KG1 (cell line): ENCODE measurements around the gene PAPOLB.

Experiments
- DNase-seq: peaks from one replicate; lab custom pipeline; 2025; lab: John Stamatoyannopoulos, UW

PAPOLB gene

DNA sequence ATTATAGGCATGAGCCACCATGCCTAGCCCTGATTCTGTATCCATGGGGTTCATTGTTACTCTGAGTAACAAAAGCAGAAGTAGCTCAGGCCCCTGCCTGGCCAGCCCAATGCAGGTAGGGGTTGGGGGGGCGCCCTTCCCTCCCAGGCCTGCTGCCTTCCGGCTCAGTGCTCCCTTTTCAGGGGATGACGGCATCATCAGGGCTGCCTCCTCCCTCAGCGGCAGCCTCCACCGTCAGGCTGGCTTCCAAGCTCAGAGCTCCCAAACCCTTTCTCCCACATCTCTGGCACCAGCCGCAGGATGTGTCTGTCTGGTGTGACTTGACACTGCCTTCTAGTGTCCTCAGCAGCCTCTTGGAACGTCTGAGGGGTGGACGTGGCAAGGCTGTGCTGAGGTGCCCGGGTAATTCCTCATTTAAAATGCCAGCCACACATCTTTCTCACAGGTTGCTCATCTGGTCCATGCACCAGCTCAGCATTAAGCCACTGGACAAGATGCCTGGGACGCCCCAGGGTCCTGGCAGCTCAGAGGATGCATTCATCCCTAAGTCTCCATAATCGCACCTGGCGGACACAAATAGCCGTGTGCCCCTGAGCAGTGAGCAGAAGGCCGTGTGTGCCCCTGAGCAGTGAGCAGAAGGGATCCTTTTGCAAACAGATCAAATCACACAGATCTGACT is 38.2 kb downstream of the PAPOLB start:
- no peak for DNase-seq

DNA sequence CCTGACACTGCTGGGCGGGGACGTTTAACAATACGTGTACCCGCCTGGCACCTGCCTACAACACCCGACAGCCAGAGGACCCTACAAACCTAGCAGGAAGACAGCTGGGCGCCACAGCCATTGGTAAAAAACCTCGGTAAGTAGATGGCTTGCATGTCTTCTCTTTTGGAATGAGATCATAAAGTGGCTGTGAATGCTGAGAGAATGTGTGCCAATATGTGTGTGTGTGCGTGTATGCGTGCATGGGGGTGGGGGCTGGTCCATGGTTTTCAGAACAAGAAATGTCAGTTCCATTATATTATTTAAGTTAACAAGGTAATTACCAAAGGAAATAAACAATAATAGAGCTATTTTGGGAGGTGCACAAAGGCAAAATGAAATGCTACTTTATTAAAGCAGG is 39.2 kb downstream of the PAPOLB start:
- no peak for DNase-seq

DNA sequence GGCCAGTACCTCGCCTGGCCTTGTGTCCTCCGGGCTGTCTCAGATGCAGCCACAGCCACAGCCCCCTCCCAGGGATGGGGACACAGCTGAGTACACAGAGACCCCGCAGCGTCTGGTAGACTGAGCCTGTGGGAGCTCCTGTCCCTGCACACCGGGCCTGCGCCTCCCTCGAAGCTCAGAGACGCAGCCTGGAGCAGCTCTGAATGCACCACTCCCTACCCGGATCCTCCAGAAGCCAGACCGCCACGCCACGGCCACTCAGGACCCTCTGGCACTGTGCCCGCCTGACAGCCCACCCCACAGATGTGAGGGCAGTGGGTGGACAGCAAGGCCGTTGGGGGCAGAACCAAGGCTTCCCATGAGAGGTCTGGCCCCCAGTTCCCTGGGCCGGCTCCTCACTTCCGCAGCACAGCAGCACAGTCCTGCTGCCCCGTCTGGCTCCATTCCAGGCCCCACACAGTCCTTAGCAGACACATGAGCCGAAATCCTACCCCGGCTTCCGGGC is 40.8 kb downstream of the PAPOLB start:
- DNase-seq, result no peak

DNA sequence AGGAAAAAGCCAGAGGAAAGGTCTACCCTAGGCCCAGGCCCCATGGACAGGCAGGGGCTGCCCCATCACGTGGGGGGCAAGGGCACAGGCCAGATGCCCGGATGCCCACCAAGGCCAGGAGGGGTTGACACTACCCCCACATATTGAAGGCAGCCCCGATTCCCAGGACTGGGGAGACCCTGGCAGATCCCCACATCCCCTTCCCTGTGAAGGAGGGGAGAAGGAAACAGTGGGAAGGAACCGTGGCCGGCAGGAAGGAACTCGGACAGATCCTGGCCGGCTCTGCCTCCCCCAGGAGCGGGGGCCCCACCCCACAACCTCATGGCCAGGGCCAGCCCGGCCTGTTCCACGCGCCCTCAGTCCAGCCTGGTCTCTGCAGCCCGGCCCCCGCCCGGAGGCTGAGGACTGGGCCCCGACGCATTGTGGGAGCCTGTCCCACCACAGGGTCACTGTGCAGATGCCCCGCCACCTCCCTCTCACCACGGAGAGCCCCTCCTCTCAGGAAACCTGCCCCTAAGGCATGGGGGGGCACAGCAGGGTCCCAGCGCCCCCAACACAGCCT is 41.3 kb downstream of the PAPOLB start:
- no peak for DNase-seq

DNA sequence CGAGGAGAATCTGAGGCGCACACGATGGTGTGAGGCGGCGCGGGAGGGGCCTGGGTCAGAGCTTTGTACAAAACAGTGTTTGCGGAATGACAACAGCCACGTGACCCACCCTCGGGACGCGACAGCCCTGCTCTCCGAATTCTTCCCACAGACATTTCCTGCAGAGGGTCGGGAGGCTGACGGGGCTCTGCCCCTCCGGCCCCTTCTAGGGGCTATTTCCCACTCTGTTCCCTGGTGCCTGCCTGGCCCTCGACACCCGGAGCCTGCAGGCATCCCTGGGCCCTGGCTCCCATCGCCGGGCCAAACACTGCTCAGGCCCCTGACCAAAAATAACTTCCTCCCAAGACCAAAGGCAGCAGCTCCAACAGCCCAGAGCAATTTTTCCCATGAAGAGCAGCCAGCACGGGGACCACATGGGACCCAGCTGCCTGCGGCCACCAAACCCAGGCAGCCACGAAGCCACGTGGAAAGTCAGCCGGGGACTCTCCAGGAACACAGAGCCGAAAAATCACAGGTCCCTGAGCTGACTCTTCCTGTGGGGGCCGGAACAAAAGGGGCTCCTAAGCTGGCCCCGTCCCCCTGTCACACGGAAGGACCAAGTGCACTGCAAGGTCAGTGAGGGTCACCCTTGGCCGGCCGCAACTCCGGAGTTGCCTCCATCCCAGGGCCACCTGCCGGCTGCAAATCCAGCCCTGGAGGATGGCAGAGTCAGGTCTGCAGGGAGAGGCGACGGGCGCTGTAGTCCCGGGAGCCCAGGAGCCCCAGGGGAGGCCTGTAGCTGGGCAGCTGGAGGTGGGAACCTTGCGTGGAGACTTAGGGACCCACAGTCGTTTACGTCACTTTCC is 42.0 kb downstream of the PAPOLB start:
- DNase-seq, result no peak

DNA sequence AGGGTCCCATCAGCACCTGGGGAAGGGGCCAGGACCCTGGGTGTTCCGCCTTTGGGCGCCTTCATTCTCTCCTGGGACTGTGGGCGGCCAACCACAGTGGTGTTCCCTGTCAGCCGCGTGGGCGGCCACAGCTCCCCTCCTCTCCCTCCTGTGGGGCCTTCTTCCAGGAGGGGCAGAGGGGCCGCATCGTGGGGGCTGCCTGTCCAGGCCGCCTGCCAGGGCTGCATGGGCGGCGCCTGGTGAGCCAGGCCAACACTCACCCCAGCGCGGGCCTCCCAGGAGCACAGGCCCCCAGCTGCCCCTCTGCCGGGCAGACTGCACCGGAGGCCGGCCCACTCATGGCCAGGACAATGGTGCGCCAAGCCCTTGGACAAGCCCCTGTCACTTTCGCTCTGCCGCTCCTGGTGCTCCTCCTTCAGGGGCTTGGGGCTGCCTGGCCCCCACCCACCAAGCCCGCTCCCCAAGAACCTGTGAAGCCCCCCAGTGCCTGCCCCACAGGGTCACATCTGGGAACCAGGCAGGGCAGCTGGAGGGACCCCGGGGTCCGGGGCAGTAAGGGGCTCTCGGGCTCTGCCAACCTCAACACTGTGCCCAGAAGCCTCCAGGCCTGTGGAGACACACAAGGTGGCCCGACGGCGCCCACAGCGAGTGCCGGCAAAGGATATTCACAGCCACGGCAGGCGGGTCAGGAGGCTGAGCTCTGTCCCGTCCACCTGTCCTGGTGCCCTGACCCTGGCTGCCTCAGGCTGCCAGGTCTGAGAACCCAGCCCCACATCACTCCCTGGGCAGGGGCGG is 43.6 kb downstream of the PAPOLB start:
- no peak for DNase-seq

DNA sequence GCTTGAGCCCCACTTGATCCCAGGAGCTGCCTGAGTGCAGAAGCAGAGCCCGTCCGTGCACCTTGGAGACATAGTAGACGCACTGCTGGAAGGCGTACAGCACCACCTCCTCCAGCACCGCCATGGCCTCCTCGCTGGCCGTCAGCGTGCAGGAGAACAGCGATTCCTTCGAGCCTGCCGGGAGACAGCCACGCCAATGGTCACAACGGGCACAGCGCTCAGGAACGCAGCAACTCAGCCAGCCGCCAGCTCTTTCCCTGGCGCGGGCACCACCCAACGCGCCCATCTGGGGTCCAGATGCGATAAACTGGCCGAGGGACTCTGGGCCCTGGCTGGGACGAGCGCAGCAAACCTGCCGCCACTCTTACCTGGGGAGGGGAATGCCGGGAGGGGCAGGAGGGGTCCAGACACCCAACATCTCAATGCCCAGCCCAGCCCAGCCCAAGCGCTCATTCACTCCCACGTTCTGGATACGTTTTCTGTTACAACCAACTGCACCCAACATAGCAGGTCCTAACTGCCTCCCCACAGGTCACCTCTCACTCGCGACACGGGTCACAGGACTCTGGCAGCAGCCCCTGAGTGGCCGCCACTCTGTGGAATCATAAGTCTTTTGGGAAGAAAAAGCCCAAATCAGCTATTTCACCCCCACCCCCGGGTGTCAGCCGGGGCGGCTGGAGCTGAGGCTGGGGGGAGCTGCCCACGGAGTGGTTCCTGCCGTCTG is 44.5 kb downstream of the PAPOLB start:
- DNase-seq, result no peak

DNA sequence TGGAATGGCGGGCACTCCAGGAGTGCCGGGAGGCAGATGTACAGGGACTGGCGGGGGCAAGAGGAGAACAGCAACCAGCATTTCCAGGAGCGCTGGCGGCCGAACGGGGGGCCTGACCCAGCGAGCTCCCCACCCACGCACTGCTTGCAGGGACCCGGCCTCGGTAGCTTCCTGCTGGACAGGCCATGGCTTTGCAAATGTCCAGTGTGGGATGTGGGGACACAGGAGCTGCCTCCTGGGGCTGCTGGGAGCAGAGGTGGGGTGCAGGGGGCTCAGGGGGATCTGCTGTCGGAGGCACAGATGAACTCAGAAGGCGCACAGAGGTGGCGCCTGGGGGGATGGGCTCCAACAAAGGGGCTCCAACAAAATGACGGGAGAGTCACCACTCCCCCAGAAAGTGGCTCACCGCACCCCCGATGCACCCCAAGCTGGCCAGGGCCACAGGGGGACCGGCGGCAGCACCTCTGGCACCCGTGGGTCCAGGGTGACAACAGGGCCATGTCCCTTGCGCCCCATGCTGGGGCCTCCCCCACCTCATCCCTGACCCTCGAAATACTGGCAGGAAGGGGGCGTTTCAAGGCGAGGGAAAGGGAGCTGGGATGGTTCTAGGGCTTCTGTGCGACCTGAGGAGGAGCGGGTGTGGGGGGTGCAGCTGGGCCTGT is 45.3 kb downstream of the PAPOLB start:
- no peak for DNase-seq

DNA sequence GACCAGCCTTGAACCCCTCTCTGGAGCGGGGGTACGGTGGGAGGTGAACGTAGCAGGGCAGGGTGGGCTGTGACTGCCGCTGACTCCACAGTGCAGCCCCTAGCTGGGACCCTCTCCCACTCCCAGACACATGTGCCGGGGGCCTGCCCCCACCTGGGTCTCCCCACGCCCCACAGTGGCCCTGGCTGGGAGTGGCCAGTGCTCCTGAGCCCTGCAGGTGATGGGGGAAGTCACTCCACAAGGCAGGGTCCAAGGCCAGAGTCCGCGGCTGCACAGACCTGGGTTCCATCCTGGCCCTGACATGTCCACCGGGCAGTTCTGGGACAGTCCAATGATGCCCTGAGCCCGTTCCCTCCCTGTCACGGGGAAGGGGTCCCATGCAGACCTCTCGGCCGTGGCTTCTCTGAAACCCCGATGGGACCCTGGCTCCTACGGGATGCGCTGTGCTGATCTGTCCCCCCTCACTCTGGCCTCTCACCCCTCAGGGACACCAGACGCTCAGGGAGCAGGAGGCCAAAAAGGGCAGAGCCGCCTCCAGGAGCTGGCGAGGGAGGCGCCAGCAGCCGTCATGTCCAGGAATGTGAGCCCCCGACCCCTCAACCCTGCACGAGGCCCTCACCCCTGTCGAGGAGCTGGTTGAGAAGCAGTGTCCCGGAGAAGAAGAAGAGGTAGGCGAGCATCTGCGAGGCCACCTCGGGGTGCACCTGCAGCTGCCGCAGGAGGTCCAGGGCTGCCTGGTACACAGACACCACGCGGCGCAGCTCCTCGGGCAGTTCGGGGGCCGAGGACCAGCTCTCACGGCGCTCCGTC is 46.0 kb downstream of the PAPOLB start:
- no peak for DNase-seq

DNA sequence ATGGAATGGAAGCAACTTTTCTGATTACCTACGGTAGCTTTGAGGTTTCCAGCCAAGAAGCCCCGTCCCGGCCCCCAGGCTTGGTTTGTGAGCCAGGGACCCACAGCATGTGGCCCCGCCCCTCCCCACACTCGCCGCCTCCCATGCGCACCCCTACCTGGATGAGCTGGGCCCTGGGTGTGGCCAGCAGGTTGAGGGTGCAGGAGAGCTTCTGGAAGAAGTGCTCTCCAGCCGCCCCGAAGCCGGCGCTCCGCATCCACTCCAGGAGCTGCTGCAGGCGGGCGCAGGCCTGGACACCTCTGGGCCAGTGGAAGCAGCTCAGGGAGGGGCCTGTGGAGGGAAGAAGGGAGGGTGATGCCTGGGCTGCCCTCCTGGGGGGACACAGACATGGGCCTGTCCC is 46.7 kb downstream of the PAPOLB start:
- no peak for DNase-seq

DNA sequence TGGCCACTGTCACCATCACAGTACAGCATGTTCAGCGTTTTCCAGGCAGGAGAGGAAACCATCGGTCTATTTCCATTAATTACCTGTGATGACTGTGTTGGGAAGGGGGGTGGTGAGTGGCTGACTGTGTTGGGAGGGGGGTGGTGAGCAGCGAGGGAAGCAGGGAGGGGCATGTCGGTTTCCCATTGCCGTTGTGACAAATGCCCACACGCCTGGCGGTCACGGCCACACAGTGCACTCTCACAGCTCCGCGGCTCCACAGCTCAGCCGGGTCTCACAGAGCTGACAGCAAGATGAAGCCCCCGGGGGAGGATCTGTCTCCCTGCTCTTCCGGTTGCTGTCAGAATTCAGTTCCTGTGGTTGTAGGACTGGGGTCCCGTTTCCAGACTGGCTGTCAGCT is 47.4 kb downstream of the PAPOLB start:
- DNase-seq, result no peak

DNA sequence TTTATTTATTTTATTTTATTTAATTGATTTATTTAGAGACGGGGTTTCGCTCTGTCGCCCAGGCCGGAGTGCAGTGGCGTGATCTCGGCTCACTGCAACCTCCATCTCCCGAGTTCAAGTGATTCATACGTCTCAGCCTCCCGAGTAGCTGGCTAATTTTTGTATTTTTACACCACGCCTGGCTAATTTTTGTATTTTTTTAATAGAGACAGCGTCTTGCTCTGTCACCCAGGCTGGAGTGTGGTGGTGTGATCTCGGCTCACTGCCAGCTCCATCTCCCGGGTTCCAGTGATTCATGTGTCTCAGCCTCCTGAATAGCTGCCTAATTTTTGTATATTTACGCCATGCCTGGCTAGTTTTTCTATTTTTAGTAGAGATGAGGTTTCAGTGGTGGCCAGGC is 52.2 kb downstream of the PAPOLB start:
- DNase-seq, result no peak

DNA sequence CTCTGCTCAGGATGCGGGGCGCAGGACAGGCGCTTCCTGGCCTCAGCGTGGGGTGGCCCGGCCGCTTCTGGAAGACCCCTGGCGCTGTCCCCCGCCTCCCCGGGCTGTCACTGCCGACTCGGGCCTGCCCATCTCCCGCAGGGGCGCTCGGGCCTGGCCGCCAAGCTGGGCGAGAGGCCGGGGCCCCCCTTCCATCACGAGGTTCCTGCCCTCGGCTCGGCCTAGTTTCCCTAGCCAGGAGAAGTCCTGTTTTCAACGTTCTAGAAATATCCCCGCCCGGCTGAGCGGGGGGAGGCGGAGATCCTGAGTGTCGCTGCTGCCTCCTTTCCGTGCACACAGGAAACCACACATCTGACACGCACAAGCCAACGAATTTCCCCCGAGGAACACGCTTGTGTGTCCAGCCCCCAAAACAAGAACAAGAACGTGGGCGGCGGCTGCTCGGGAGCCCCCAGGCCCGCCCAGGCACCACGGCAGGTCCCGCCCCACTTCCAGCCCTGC is 52.7 kb downstream of the PAPOLB start:
- no peak for DNase-seq

DNA sequence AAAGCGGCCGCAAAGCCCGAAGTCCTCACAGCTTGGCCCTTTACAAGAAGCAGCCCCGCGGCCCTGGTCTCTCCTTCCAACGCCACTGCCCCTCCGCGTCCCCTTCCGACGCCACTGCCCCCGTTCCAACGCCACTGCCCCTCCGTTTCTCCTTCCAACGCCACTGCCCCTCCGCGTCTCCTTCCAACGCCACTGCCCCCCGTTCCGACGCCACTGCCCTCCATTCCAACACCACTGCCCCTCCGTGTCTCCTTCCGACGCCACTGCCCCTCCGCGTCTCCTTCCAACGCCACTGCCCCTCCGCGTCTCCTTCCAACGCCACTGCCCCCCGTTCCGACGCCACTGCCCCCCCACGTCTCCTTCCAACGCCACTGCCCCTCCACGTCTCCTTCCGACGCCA is 53.3 kb downstream of the PAPOLB start:
- DNase-seq, result no peak

DNA sequence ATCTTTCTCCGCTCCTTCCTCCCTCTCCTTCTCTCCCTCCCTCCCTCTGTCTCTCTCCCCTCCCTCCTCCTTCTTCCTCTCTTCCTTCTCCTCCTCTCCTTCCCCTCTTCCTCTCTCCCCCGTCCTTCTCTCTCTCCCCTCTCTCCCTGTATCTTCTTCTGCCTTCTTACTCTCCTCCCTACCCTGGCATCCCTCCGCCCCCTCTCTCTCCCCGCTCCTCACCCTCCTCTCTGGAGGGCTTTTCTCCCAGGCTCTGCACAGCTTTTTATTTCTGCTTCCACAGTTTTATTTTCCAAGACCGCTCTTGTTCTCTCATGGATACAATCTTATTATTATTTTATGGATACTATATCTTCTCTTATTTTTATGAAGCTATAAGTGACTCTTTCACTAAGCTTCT is 53.8 kb downstream of the PAPOLB start:
- no peak for DNase-seq
